ENCODE results near the gene PDCD7.
"Not testable (repeated sequence)": the region's sequence is repeated elsewhere in the genome, so short reads cannot be mapped to it uniquely, and the experiment has no call there.

The PDCD7 gene

GRCh38 chr15:65133548-65134200 is at the start of gene PDCD7:
Gene PDCD7, minus strand, starts transcription at chr15:65133808. Its CDS starts 27 bp downstream, at chr15:65133781.
- peak; percentile 97 for DNase-seq

- DNase-seq = no peak
Observed at GRCh38 chr15:65182538-65182937, 48.9 kb upstream of the PDCD7 start.

- DNase-seq = not testable (repeated sequence)
Observed at GRCh38 chr15:65181582-65182353, 48.2 kb upstream of the PDCD7 start.

GRCh38 chr15:65180167-65180566 is 46.6 kb upstream of the PDCD7 start:
- no peak for DNase-seq

GRCh38 chr15:65177901-65178300 is 44.3 kb upstream of the PDCD7 start:
- DNase-seq = no peak

GRCh38 chr15:65176056-65176455 is 42.4 kb upstream of the PDCD7 start:
- no peak for DNase-seq

- no peak for DNase-seq
Observed at GRCh38 chr15:65175511-65175910, 41.9 kb upstream of the PDCD7 start.

- no peak for DNase-seq
Observed at GRCh38 chr15:65174509-65174908, 40.9 kb upstream of the PDCD7 start.

- no peak for DNase-seq
Observed at GRCh38 chr15:65172531-65172930, 38.9 kb upstream of the PDCD7 start.

GRCh38 chr15:65171428-65171827 is 37.8 kb upstream of the PDCD7 start:
- DNase-seq = no peak

- DNase-seq = no peak
Observed at GRCh38 chr15:65165875-65166274, 32.3 kb upstream of the PDCD7 start.

GRCh38 chr15:65164139-65164538 is 30.5 kb upstream of the PDCD7 start:
- DNase-seq = no peak

- DNase-seq = no peak
Observed at GRCh38 chr15:65163041-65163440, 29.4 kb upstream of the PDCD7 start.

- DNase-seq = peak; percentile 16
Observed at GRCh38 chr15:65156692-65157091, 23.1 kb upstream of the PDCD7 start.

GRCh38 chr15:65154720-65155119 is 21.1 kb upstream of the PDCD7 start:
- no peak for DNase-seq

GRCh38 chr15:65147902-65148301 is 14.3 kb upstream of the PDCD7 start:
- no peak for DNase-seq

GRCh38 chr15:65146438-65146837 is 12.8 kb upstream of the PDCD7 start:
- DNase-seq = no peak

GRCh38 chr15:65138631-65139030 is 5.0 kb upstream of the PDCD7 start:
- not testable (repeated sequence) for DNase-seq

GRCh38 chr15:65137893-65138292 is 4.3 kb upstream of the PDCD7 start:
- not testable (repeated sequence) for DNase-seq

GRCh38 chr15:65137089-65137488 is 3.5 kb upstream of the PDCD7 start:
- not testable (repeated sequence) for DNase-seq

GRCh38 chr15:65134538-65134937 is 930 bp upstream of the PDCD7 start:
- DNase-seq = no peak

GRCh38 chr15:65132878-65133547 is 595 bp downstream of the PDCD7 start:
- DNase-seq = peak; percentile 40

- DNase-seq = peak; percentile 20
Observed at GRCh38 chr15:65130941-65131340, 2.7 kb downstream of the PDCD7 start.

GRCh38 chr15:65115542-65115941 is 18.1 kb downstream of the PDCD7 start:
- no peak for DNase-seq

All from hematopoietic multipotent progenitor cell treated with erythropoietin and hydrocortisone succinate and interleukin-3 and kit ligand, for 8 days (in vitro differentiated cells).